ENCODE results near the gene NIPSNAP2.
"Not testable (repeated sequence)": the region's sequence is repeated elsewhere in the genome, so short reads cannot be mapped to it uniquely, and the experiment has no call there.

NIPSNAP2 gene

GRCh38 chr7:56007891-56008290, 43.5 kb downstream of the NIPSNAP2 start:
- Histone ChIP-seq H3K4me1 (ENCODE audit: insufficient read depth, insufficient read length) (no peaks in the 10 kb centered on the region), H3K4me3 (ENCODE audit: insufficient read length, low read depth) (no peak overlapping the region), H3K9me3 (ENCODE audit: insufficient read depth, low read length) (no peaks in the 10 kb centered on the region), H3K27me3 (ENCODE audit: insufficient read depth, insufficient read length) (no peaks in the 10 kb centered on the region), H3K9ac (ENCODE audit: insufficient read length, low read depth) (no peak overlapping the region), H3K36me3 (ENCODE audit: insufficient read depth, insufficient read length, low read length) (peaks cover 30% of the 10 kb centered on the region)
- TF ChIP-seq SUZ12 (IDR thresholded peaks at IDR 0.05; ENCODE audit: extremely low read depth, insufficient read depth, insufficient read length) (no peak), YY1 (IDR thresholded peaks at IDR 0.05; ENCODE audit: insufficient read depth, insufficient read length) (no peak), ZNF274 (IDR thresholded peaks at IDR 0.05; ENCODE audit: low read depth, low read length) (no peak)
- no peak for DNase-seq (ENCODE audit: low read depth, low spot score)

- no peaks in the 10 kb centered on the region for H3K4me1 ChIP-seq (ENCODE audit: insufficient read depth, insufficient read length)
- no peak overlapping the region for H3K4me3 ChIP-seq (ENCODE audit: insufficient read length, low read depth)
- no peak for DNase-seq (ENCODE audit: low read depth, low spot score)
- no peak for TF ChIP-seq SUZ12 (IDR thresholded peaks at IDR 0.05; ENCODE audit: extremely low read depth, insufficient read depth, insufficient read length)
- no peak for TF ChIP-seq YY1 (IDR thresholded peaks at IDR 0.05; ENCODE audit: insufficient read depth, insufficient read length)
- no peak for TF ChIP-seq ZNF274 (IDR thresholded peaks at IDR 0.05; ENCODE audit: low read depth, low read length)
- H3K27me3 ChIP-seq (ENCODE audit: insufficient read depth, insufficient read length), result no peaks in the 10 kb centered on the region
- no peaks in the 10 kb centered on the region for H3K9me3 ChIP-seq (ENCODE audit: insufficient read depth, low read length)
- H3K9ac ChIP-seq (ENCODE audit: insufficient read length, low read depth), result no peak overlapping the region
- peaks cover 46% of the 10 kb centered on the region for H3K36me3 ChIP-seq (ENCODE audit: insufficient read depth, insufficient read length, low read length)
Measured at GRCh38 chr7:56009695-56010094, 45.3 kb downstream of the NIPSNAP2 start.

- H3K4me3 ChIP-seq (ENCODE audit: insufficient read length, low read depth); H3K27me3 ChIP-seq (ENCODE audit: insufficient read depth, insufficient read length); H3K4me1 ChIP-seq (ENCODE audit: insufficient read depth, insufficient read length); H3K9me3 ChIP-seq (ENCODE audit: insufficient read depth, low read length); DNase-seq (ENCODE audit: low read depth, low spot score); H3K9ac ChIP-seq (ENCODE audit: insufficient read length, low read depth): not testable (repeated sequence)
- H3K36me3 ChIP-seq (ENCODE audit: insufficient read depth, insufficient read length, low read length), result peaks cover 69% of the 10 kb centered on the region
Measured at GRCh38 chr7:56017015-56017414, 52.6 kb downstream of the NIPSNAP2 start.

DNA sequence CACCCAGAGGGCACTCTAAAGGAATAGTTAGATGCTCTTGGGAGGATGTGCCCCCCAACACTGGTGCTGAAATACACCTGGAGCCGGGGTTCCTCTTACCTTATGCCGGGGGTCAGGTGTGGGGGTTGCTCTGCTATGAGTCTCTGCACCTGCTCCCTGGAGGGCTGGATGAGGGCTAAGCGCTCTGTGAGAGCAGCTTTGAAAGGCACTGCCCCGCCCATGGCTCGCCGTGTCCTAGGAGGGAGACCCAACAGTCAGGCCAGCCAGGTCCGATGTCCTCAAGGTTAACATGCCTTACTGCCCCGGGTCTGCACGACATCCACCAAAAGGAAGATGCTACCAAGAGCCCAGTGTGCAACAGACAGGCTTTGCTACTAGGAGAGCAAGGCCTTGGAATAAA, 55.1 kb downstream of the NIPSNAP2 start:
- no peaks in the 10 kb centered on the region for H3K9me3 ChIP-seq (ENCODE audit: insufficient read depth, low read length)
- no peak overlapping the region for H3K9ac ChIP-seq (ENCODE audit: insufficient read length, low read depth)
- TF ChIP-seq SUZ12 (IDR thresholded peaks at IDR 0.05; ENCODE audit: extremely low read depth, insufficient read depth, insufficient read length) (no peak), ZNF274 (IDR thresholded peaks at IDR 0.05; ENCODE audit: low read depth, low read length) (no peak), YY1 (IDR thresholded peaks at IDR 0.05; ENCODE audit: insufficient read depth, insufficient read length) (no peak)
- no peak for DNase-seq (ENCODE audit: low read depth, low spot score)
- no peaks in the 10 kb centered on the region for H3K4me1 ChIP-seq (ENCODE audit: insufficient read depth, insufficient read length)
- peaks cover 65% of the 10 kb centered on the region for H3K36me3 ChIP-seq (ENCODE audit: insufficient read depth, insufficient read length, low read length)
- H3K27me3 ChIP-seq (ENCODE audit: insufficient read depth, insufficient read length), result no peaks in the 10 kb centered on the region
- no peak overlapping the region for H3K4me3 ChIP-seq (ENCODE audit: insufficient read length, low read depth)

- no peaks in the 10 kb centered on the region for H3K9me3 ChIP-seq (ENCODE audit: insufficient read depth, low read length)
- no peaks in the 10 kb centered on the region for H3K4me1 ChIP-seq (ENCODE audit: insufficient read depth, insufficient read length)
- no peak overlapping the region for H3K4me3 ChIP-seq (ENCODE audit: insufficient read length, low read depth)
- H3K27me3 ChIP-seq (ENCODE audit: insufficient read depth, insufficient read length), result no peaks in the 10 kb centered on the region
- no peak for DNase-seq (ENCODE audit: low read depth, low spot score)
- peaks cover 83% of the 10 kb centered on the region for H3K36me3 ChIP-seq (ENCODE audit: insufficient read depth, insufficient read length, low read length)
- TF ChIP-seq SUZ12 (IDR thresholded peaks at IDR 0.05; ENCODE audit: extremely low read depth, insufficient read depth, insufficient read length) (no peak), YY1 (IDR thresholded peaks at IDR 0.05; ENCODE audit: insufficient read depth, insufficient read length) (no peak), ZNF274 (IDR thresholded peaks at IDR 0.05; ENCODE audit: low read depth, low read length) (no peak)
- no peak overlapping the region for H3K9ac ChIP-seq (ENCODE audit: insufficient read length, low read depth)
Measured at GRCh38 chr7:56023500-56023899, 59.1 kb downstream of the NIPSNAP2 start.

- TF ChIP-seq ZNF274 (IDR thresholded peaks at IDR 0.05; ENCODE audit: low read depth, low read length) (no peak), YY1 (IDR thresholded peaks at IDR 0.05; ENCODE audit: insufficient read depth, insufficient read length) (no peak), SUZ12 (IDR thresholded peaks at IDR 0.05; ENCODE audit: extremely low read depth, insufficient read depth, insufficient read length) (no peak)
- Histone ChIP-seq H3K4me1 (ENCODE audit: insufficient read depth, insufficient read length) (peaks cover 2% of the 10 kb centered on the region), H3K9me3 (ENCODE audit: insufficient read depth, low read length) (no peaks in the 10 kb centered on the region), H3K9ac (ENCODE audit: insufficient read length, low read depth) (no peak overlapping the region), H3K36me3 (ENCODE audit: insufficient read depth, insufficient read length, low read length) (peaks cover 79% of the 10 kb centered on the region), H3K27me3 (ENCODE audit: insufficient read depth, insufficient read length) (no peaks in the 10 kb centered on the region), H3K4me3 (ENCODE audit: insufficient read length, low read depth) (no peak overlapping the region)
- DNase-seq (ENCODE audit: low read depth, low spot score), result no peak
Measured at GRCh38 chr7:56026538-56026937, 62.2 kb downstream of the NIPSNAP2 start.

DNA sequence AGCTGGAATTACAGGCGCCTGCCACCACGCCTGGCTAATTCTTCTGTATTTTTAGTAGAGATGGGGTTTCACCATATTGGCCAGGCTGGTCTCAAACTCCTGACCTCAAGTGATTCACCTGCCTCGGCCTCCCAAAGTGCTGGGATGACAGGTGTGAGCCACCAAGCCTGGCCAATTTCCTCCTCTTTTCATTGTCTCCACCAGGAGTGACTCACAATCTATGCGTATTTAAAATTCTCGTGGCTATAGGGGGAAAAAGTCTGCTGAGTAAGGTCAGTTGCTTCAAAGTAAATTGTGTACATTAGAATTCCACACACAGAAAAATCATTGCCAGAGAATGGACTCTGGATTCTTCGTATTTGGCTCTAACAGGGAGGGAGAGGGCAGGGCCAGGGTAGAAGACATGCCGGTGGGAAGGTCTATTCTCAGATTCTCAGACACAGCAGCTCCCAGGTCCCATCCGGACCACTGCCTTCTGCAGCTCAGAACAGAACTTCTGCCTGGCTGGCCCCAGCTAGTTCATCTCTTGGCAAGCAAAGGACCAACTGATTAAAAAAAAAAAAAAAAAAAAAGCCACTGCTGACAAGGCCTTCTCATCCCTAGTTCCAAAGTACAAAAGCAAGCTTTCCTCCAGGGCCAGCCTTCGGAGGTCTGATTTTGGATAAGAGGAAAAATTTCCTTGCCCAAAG, 64.7 kb downstream of the NIPSNAP2 start:
- TF ChIP-seq SUZ12 (IDR thresholded peaks at IDR 0.05; ENCODE audit: extremely low read depth, insufficient read depth, insufficient read length) (no peak), YY1 (IDR thresholded peaks at IDR 0.05; ENCODE audit: insufficient read depth, insufficient read length) (no peak), ZNF274 (IDR thresholded peaks at IDR 0.05; ENCODE audit: low read depth, low read length) (no peak)
- Histone ChIP-seq H3K9me3 (ENCODE audit: insufficient read depth, low read length) (no peaks in the 10 kb centered on the region), H3K4me1 (ENCODE audit: insufficient read depth, insufficient read length) (peaks cover 2% of the 10 kb centered on the region), H3K4me3 (ENCODE audit: insufficient read length, low read depth) (no peak overlapping the region), H3K9ac (ENCODE audit: insufficient read length, low read depth) (no peak overlapping the region), H3K27me3 (ENCODE audit: insufficient read depth, insufficient read length) (no peaks in the 10 kb centered on the region), H3K36me3 (ENCODE audit: insufficient read depth, insufficient read length, low read length) (peaks cover 75% of the 10 kb centered on the region)
- DNase-seq (ENCODE audit: low read depth, low spot score), result no peak

All from NT2/D1 (cell line).